Renal pelvis (tissue), 4 donors: Measurements from ENCODE around the gene CARD18. TPM values are rescaled to one million over a fixed set of nuclear protein-coding genes. Genes with fewer than 3 reads are reported as not detected.
"Not testable (repeated sequence)": the region's sequence is repeated elsewhere in the genome, so short reads cannot be mapped to it uniquely, and the experiment has no call there.

Experiments used
- DNase-seq: peaks from one replicate; pipeline ENCODE4 v3.0.0-alpha.2; 2013
- polyA plus RNA-seq, 3 donors: library from polyadenylated mRNA; unstranded; fragments of 120-200 nt; gene quantifications; one replicate each; pipeline ENCODE4 v1.2.1, GENCODE V29; 2013; ENCODE audit not compliant: insufficient read length in 3 of 3

Gene CARD18
- polyA plus RNA-seq, 3 donors = not detected

- DNase-seq = no peak
Observed at GRCh38 chr11:105135883-105136282, 3.7 kb downstream of the CARD18 start.

GRCh38 chr11:105132716-105133511 is 6.7 kb downstream of the CARD18 start:
- DNase-seq = no peak

- DNase-seq = no peak
Observed at GRCh38 chr11:105130189-105130813, 9.3 kb downstream of the CARD18 start.

- no peak for DNase-seq
Observed at GRCh38 chr11:105124756-105125155, 14.8 kb downstream of the CARD18 start.

- DNase-seq = no peak
Observed at GRCh38 chr11:105111145-105111944, 28.2 kb downstream of the CARD18 start.

- DNase-seq = no peak
Observed at GRCh38 chr11:105110688-105111030, 28.9 kb downstream of the CARD18 start.

- peak; percentile 12 for DNase-seq
Observed at GRCh38 chr11:105109855-105110687, 29.5 kb downstream of the CARD18 start.

- no peak for DNase-seq
Observed at GRCh38 chr11:105109321-105109720, 30.2 kb downstream of the CARD18 start.

GRCh38 chr11:105108247-105108646 is 31.3 kb downstream of the CARD18 start:
- DNase-seq = no peak

GRCh38 chr11:105107226-105107825 is 32.2 kb downstream of the CARD18 start:
- not testable (repeated sequence) for DNase-seq

- no peak for DNase-seq
Observed at GRCh38 chr11:105106140-105106539, 33.4 kb downstream of the CARD18 start.

GRCh38 chr11:105104292-105104691 is 35.3 kb downstream of the CARD18 start:
- no peak for DNase-seq

- DNase-seq = no peak
Observed at GRCh38 chr11:105103336-105103735, 36.2 kb downstream of the CARD18 start.

- not testable (repeated sequence) for DNase-seq
Observed at GRCh38 chr11:105102079-105102581, 37.4 kb downstream of the CARD18 start.

GRCh38 chr11:105100981-105101630 is 38.5 kb downstream of the CARD18 start:
- no peak for DNase-seq

GRCh38 chr11:105100206-105100605 is 39.4 kb downstream of the CARD18 start:
- DNase-seq = no peak

- not testable (repeated sequence) for DNase-seq
Observed at GRCh38 chr11:105099594-105099993, 40.0 kb downstream of the CARD18 start.

- no peak for DNase-seq
Observed at GRCh38 chr11:105092256-105093239, 47.0 kb downstream of the CARD18 start.
